Activated T-helper 1 cell treated with anti-CD3 and anti-CD28 coated beads, Interleukin-12 subunit alpha, Interleukin-12 subunit beta, Interleukin-2, Interleukin-4 antibody, amounts not matched to agents 30 ng/mL and 10 ng/mL and 1 ng/mL, durations not matched to agents 14 hours and 24 hours and 36 hours (primary cell): ENCODE results near the gene PERCC1. TPM values are rescaled to one million over a fixed set of nuclear protein-coding genes. Genes with fewer than 3 reads are reported as not detected.

ENCODE experiments used
- DNase-seq: peaks from one replicate; pipeline ENCODE4 v3.0.0; 2021; ENCODE audit warnings: low spot score
- H3K27ac Mint-ChIP-seq: one replicate; pipeline ENCODE4 v1.8.0; 2021; ENCODE audit warnings: mild to moderate bottlenecking, mixed read lengths
- H3K27me3 Mint-ChIP-seq: one replicate; pipeline ENCODE4 v1.8.0; 2022; ENCODE audit warnings: mild to moderate bottlenecking, moderate library complexity, mixed read lengths; ENCODE audit not compliant: insufficient read depth
- H3K36me3 Mint-ChIP-seq: one replicate; pipeline ENCODE4 v1.8.0; 2021; ENCODE audit warnings: low read depth, mixed read lengths
- H3K4me1 Mint-ChIP-seq: one replicate; pipeline ENCODE4 v1.8.0; 2021; ENCODE audit warnings: low read depth, mixed read lengths
- H3K4me3 Mint-ChIP-seq: one replicate; pipeline ENCODE4 v1.8.0; 2021; ENCODE audit warnings: mild to moderate bottlenecking, moderate library complexity, mixed read lengths
- H3K9me3 Mint-ChIP-seq: one replicate; pipeline ENCODE4 v1.8.0; 2021; ENCODE audit warnings: mixed read lengths
- intact Hi-C: fragments of 100-400 bp; cut with micrococcal nuclease; formaldehyde crosslinking; loops from one replicate; pipeline ENCODE4 v1.15.1; 2024
- total RNA-seq: library from RNA; stranded (reverse); gene quantifications from 2 replicates; pipeline ENCODE4 v1.2.3, GENCODE V29; 2022

PERCC1 gene
- total RNA-seq, 1 donor from 2014 or later, result not detected

DNA sequence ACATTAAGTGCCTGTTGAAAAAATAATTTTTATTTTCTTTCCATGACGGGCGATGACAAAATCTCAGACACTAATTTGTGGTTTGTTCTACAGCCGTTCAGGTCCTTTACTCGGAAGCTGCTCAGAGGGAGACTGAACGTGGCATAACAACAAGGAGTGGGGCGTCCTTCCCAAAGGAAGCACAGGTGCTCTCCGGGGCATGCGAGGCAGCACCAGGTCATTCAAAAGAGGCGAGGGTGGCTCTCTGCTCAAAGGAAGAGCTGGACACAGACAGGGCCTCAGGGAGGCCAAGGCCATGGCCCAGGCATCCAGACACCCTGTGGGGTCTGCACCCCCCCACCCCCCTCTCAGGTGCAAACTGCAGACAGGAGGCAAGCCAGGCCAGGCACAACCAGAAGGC, 32.5 kb upstream of the PERCC1 start:
- Mint-ChIP-seq H3K4me3 (no peak overlapping the region), H3K27me3 (no peaks in the 10 kb centered on the region), H3K36me3 (peaks cover 9% of the 10 kb centered on the region), H3K9me3 (no peaks in the 10 kb centered on the region), H3K27ac (no peak overlapping the region), H3K4me1 (no peaks in the 10 kb centered on the region)
- DNase-seq, result no peak
- intact Hi-C loops, result no loop called here

DNA sequence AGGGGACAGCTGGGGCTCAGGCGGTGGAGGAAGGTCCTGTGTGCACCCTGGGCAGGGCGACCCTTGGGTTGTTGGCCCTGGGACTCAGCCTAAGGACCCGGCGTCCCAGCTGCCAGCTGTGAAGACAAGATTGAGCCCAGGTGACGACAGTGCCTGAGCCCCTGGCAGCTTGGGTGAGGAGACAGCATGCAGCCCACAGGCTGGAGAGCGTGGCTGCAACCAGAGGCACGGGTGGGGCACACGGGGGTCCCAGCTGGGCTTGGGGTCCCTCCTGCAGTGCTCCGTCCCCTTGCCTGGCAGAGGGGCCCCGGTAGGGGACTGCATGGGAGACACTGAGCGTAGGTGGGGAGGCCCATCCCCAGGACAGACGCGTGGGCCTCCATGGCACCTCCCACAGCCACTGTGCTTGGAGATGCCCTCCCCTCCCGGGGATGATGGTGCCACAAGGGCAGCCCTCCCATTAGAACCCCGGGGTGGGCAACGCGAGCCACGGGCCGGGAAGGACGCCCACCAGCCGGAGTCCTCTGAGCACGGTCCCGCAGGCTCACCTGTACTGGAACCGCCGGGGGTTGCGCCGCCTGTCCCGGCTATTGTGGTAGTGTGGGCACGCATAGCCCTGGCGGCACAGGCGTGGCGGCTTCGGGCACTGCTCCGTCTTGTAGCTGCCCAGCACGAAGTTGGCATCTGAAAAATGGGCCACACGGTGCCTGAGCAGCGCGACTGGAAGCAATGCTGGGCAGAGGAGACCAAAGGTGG, 31.9 kb upstream of the PERCC1 start:
- H3K27ac Mint-ChIP-seq, result no peak overlapping the region
- H3K27me3 Mint-ChIP-seq, result no peaks in the 10 kb centered on the region
- H3K4me1 Mint-ChIP-seq, result no peaks in the 10 kb centered on the region
- intact Hi-C loops, result no loop called here
- H3K36me3 Mint-ChIP-seq, result peaks cover 11% of the 10 kb centered on the region
- H3K9me3 Mint-ChIP-seq, result no peaks in the 10 kb centered on the region
- H3K4me3 Mint-ChIP-seq, result no peak overlapping the region
- no peak for DNase-seq

DNA sequence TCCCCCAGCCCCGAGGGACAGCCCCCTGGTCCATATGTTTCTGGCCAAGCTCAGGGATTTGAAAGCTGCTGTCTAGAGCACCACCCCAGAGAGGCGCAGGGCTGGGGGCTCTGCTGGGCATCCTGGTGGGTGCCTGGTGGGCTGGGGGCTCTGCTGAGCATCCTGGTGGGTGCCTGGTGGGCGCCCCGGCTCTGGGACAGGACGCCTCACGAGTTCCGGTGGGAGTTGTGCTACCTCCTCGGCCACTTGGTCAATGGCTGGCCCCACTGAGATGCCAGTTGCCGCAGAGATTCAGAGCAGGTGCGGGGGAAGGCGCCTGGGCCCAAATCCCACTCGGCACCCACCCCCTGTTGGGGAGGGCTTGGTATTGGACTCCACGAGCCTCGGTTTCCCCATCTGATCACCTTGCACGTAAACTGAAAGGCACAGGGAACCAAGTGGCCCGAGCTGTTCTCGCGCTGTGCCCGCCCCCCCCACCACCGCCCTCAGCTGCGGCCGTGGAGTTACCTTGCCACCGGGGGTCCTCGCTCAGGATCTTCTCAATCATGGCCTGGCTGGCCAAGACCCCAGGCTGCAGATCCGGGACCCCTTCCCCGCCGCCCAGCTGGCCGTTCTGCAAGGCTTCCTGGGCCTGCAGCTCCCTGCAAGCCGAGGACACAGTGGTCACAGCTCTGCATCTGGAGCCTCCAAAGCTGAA, 29.7 kb upstream of the PERCC1 start:
- peaks cover 11% of the 10 kb centered on the region for H3K36me3 Mint-ChIP-seq

DNA sequence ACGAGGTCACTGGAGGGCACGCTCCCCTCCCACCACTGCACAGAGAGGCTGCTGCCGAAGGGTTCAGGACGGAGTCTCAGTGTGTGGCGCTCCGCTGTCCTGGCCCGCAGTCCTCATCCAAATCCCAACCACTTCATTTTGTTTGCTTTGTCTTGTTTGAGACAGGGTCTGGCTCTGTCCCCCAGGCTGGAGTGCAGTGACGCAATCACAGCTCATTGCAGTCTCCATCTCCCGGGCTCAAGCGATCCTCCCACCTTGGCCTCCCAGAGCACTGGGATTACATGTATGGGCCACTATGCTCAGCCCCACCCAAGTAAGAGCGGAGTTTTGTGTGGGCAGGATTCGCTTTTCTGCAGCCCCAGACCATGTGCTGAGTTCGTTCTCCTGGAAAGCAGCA, 29.1 kb upstream of the PERCC1 start:
- Mint-ChIP-seq H3K4me1 (peaks cover under 1% of the 10 kb centered on the region), H3K27me3 (no peaks in the 10 kb centered on the region), H3K9me3 (no peaks in the 10 kb centered on the region), H3K27ac (no peak overlapping the region), H3K4me3 (no peak overlapping the region), H3K36me3 (peaks cover 11% of the 10 kb centered on the region)
- no peak for DNase-seq
- intact Hi-C loops, result no loop called here

More for the DNA sequence above, 29.7 kb upstream of the PERCC1 start:
- Mint-ChIP-seq H3K27me3 (no peaks in the 10 kb centered on the region), H3K27ac (no peak overlapping the region), H3K4me1 (no peaks in the 10 kb centered on the region), H3K9me3 (no peaks in the 10 kb centered on the region), H3K4me3 (no peak overlapping the region)
- no peak for DNase-seq
- intact Hi-C loops, result no loop called here

DNA sequence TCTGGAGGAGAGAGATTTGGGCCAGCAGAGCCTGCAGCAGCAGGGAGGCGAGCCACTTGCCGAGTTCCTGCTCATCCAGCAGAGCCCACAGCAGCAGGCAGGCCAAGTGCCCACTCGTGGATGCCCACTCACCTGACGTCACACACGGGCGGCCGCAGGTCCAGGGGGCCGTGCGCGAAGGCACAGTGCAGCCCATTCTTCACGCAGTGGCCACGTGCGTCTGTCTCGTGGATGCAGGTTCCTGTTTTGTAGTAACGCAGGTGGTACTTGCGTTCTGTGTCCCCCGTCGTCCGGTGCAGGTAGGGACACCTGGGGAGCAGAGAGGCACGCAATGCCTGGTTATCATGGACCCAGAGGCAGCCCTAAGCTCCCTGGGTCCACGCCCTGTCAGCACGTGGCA, 27.8 kb upstream of the PERCC1 start:
- Mint-ChIP-seq H3K4me1 (peaks cover 5% of the 10 kb centered on the region), H3K36me3 (peaks cover 11% of the 10 kb centered on the region), H3K27me3 (no peaks in the 10 kb centered on the region)

DNA sequence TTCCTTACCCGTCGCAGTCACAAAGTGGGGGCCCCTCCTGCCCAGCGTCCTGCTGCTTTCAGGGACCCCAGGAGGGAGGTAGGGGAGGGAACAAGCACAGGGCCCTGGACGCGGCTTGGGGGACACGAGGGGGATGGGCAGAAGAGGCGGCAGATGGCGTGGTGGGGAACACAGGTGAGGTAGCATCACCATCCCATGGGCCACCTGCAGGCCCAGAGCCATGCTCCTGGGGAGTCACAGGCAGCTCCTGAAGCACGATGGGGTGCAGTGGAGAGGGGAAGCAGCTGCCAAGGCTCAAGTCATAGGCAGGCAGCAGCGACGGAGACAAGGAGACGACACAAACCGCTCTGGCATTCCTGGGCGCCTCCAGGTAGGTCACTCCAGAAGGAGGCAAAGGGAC, 27.1 kb upstream of the PERCC1 start:
- intact Hi-C loops, result no loop called here
- Mint-ChIP-seq H3K36me3 (peaks cover 11% of the 10 kb centered on the region), H3K9me3 (no peaks in the 10 kb centered on the region), H3K27me3 (no peaks in the 10 kb centered on the region), H3K4me3 (no peak overlapping the region), H3K4me1 (peaks cover 5% of the 10 kb centered on the region), H3K27ac (no peak overlapping the region)
- DNase-seq, result no peak

More for the DNA sequence above, 27.8 kb upstream of the PERCC1 start:
- intact Hi-C loops, result no loop called here
- Mint-ChIP-seq H3K9me3 (no peaks in the 10 kb centered on the region), H3K4me3 (no peak overlapping the region), H3K27ac (no peak overlapping the region)
- DNase-seq, result no peak

DNA sequence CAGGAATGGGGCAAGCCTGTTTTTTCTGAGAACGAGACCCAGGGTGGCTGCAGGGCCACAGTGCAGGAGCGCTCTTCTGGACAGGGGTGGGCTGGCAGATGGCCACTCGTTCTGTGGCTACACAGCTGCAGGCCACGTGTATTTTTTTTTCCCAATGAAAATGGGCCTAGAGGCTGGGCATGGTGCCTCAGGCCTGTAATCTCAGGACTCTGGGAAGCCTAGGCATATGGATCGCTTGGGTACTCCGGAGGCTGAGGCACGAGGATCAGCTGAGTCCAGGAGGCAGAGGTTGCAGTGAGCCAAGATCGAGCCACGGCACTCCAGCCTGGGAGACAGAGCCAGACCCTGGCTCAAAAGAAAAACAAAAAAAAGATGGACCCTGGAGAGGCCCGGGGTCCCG, 23.1 kb upstream of the PERCC1 start:
- intact Hi-C loops, result loop anchor here (2.0 kb wide), 3 partner anchors 29 to 67 kb away; partner anchors contain the start of gene CLCN7
- no peaks in the 10 kb centered on the region for H3K27me3 Mint-ChIP-seq
- no peak overlapping the region for H3K27ac Mint-ChIP-seq
- H3K4me3 Mint-ChIP-seq, result peak overlapping the region; percentile 64
- peaks cover 5% of the 10 kb centered on the region for H3K4me1 Mint-ChIP-seq
- H3K9me3 Mint-ChIP-seq, result no peaks in the 10 kb centered on the region
- H3K36me3 Mint-ChIP-seq, result peaks cover 9% of the 10 kb centered on the region
- no peak for DNase-seq

DNA sequence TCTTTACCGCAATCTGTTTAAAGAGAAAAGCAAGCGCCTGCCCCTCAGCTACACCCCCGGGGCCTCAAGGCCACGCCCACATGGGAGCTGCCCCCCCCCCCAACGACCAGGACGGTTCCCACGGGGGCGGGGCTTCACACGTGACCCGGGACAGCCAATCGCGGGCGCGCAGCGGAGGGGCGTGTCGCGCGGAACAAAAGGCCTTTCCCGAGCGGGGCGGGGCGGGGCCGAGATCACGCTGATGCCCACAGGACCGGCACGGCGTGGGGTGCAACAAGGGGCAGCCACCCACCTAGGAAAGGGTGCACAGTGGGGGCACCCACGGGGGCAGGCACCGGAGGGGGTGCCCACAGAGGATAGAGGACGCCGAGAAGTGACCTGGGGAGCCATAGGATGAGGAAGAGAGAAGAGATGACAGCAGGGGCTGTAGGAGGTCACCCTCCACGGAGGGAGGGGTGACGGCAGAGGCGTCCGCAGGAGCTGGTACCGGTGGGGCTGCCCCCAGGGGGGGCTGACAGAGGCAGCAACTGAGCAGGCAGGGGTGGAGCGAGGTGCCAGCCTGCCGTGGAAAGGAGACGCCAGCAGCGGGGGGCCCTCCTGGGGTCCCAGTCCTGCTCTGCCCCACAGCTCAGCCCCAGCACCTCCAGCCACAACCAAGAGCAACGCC, 22.6 kb upstream of the PERCC1 start:
- peaks cover 8% of the 10 kb centered on the region for H3K36me3 Mint-ChIP-seq
- peaks cover 5% of the 10 kb centered on the region for H3K4me1 Mint-ChIP-seq
- H3K27ac Mint-ChIP-seq, result peak overlapping the region; percentile 18
- peak; percentile 92 for DNase-seq
- no peaks in the 10 kb centered on the region for H3K27me3 Mint-ChIP-seq
- no peaks in the 10 kb centered on the region for H3K9me3 Mint-ChIP-seq
- intact Hi-C loops, result loop anchor here (2.0 kb wide), 3 partner anchors 30 to 66 kb away; partner anchors contain the start of gene CLCN7
- peak overlapping the region; percentile 75 for H3K4me3 Mint-ChIP-seq

DNA sequence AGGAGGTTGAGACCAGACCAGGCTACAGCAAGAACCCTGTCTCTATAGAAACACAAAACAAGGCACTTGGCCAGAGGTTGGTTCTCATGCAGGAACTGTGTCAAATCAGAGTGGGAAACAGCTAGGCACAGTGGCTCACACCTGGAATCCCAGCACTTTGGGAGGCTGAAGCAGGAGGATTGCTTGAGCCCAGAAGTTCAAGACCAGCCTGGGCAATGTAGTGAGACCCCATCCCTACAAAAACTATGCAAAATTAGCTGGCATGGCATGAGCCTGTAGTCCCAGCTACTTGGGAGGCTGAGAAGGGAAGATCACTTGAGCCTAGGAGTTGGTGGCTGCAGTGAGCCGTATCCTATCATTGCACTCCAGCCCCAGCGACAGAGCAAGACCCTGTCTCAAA, 18.0 kb upstream of the PERCC1 start:
- H3K4me1 Mint-ChIP-seq, result no peaks in the 10 kb centered on the region
- H3K36me3 Mint-ChIP-seq, result peaks cover 6% of the 10 kb centered on the region
- no peaks in the 10 kb centered on the region for H3K27me3 Mint-ChIP-seq
- H3K9me3 Mint-ChIP-seq, result no peaks in the 10 kb centered on the region
- H3K27ac Mint-ChIP-seq, result no peak overlapping the region
- H3K4me3 Mint-ChIP-seq, result peak overlapping the region; percentile 79
- intact Hi-C loops, result loop anchor here (1.0 to 10.0 kb wide), 3 partner anchors 8 to 441 kb away; partner anchors contain the start of genes LMF1 and MAPK8IP3
- DNase-seq, result no peak

DNA sequence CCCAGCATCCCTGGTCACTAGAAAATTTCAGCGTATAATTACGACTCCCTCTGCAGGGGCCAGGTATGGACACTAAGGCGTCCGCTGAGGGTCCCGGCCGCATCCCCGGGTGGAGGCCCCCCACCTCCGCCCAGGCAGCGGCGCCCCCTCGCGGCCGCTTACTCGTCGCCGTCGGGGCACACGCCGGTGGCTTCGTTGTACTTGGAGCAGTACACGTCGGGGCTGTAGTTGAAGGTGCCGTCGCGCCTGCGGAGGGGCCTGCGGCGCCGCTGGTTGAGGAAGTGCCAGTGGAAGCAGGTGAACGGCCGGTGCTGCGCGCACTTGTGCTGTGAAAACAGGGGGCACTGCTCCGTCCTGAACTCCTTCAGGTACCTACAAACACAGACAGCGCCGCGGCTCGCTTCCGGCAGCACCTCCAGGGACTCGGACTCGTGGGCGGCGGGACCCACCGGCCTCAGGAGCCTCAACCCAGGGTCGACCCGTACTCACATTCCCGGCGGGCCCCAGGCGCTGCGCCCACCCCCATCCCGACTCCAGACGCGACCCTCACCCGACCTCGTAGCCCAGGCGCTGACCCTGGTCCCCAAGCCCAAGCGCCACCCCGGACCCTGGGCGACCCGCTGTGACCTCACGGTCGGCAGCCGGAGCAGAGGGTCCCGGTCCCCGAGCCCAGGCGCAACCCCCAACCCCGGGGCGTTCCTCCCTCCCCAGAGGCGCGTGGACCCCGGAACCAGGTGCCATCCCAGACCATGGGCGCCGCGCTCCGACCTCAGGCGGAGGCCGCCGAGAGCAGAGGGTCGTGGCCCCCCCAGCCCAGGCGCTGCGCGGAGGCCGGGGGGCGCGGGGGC, 17.0 kb upstream of the PERCC1 start:
- intact Hi-C loops, result loop anchor here (1.0 to 10.0 kb wide), 4 partner anchors 7 to 442 kb away; partner anchors contain the start of genes LMF1 and MAPK8IP3
- Mint-ChIP-seq H3K27me3 (no peaks in the 10 kb centered on the region), H3K4me3 (peak overlapping the region; percentile 83), H3K36me3 (peaks cover 9% of the 10 kb centered on the region), H3K4me1 (no peaks in the 10 kb centered on the region), H3K27ac (peak overlapping the region; percentile 75), H3K9me3 (no peaks in the 10 kb centered on the region)
- peak; percentile 58 for DNase-seq

DNA sequence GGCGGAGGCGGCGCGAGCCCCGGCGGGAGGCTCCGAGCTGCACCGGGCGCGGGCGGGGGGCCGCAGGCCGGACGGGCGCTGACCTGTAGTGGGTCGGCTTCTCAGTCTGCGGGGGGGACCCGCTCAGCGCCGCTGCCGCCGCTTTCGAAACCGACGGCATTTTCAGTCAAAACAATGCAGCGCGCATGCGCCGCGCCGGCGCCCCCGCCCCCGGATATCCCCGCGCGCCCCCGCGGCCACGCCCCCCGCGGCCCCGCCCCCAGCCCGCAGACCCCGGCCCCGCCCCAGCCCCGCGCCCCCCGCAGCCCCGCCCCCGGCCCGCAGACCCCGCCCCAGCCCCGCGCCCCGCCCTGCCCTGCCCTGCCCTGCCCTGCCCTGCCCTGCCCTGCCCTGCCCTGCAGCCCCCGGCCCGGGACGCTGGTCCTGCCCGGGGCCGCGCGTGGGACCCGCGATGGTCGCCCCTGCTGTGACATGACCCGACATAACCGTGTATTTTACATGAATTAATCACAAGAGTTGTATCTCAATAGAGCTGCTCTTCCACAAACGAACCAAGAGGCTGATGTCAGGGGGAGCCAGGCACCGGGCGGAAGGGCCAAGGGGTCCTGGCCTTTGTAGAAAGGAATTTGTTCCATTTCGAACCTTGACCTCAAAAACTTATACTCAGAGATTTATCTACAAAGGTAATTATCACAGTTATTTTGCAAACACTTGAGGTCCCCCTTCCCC, 16.2 kb upstream of the PERCC1 start, which contains the start of gene UNKL:
UNKL (minus strand) TSS at position 173 of the 729 bp plus-strand sequence; CDS start at position 160, 13 bp downstream.
- intact Hi-C loops, result loop anchor here (1.0 to 10.0 kb wide), 3 partner anchors 51 to 442 kb away; partner anchors contain the start of genes LMF1 and MAPK8IP3
- Mint-ChIP-seq H3K27ac (peak within 1 kb of the TSS; percentile 85), H3K36me3 (peaks cover 9% of the 10 kb centered on the region)

More for the DNA sequence above, 16.2 kb upstream of the PERCC1 start, which contains the start of gene UNKL:
- Mint-ChIP-seq H3K4me3 (peak within 1 kb of the TSS; percentile 83), H3K9me3 (no peaks in the 10 kb centered on the region), H3K4me1 (no peaks in the 10 kb centered on the region), H3K27me3 (no peaks in the 10 kb centered on the region)
- peak; percentile 77 for DNase-seq
